GM23338 (cell line): ENCODE data around the gene OPALIN. TPM values are rescaled to one million over a fixed set of nuclear protein-coding genes. Genes with fewer than 3 reads are reported as not detected.

ENCODE experiments used
- ATAC-seq: fragments of 200-7000 bp; cut with Tn5 transposase; 3 replicates; pipeline ENCODE4 v1.9.1; 2020
- DNase-seq: peaks from one replicate; pipeline ENCODE4 v3.0.0-alpha.2; 2015; ENCODE audit warnings: low spot score
- H2AFZ ChIP-seq: fragments of 200-600 bp; sonication (generic); 2 replicates; pipeline ENCODE4 v1.8.0; 2016; ENCODE audit warnings: antibody characterized with exemption, mild to moderate bottlenecking, moderate library complexity
- H3F3A ChIP-seq: fragments of 200-600 bp; sonication (generic); replicated peaks from 2 replicates; pipeline ENCODE4 v1.8.0; 2017; ENCODE audit warnings: antibody characterized with exemption, mixed run types, low read depth
- H3K27ac ChIP-seq: fragments of 200-600 bp; sonication (generic); 2 replicates; pipeline ENCODE4 v1.6.1; 2016; ENCODE audit warnings: low read depth
- H3K27me3 ChIP-seq: fragments of 200-600 bp; sonication (generic); 2 replicates; pipeline ENCODE4 v1.8.0; 2016; ENCODE audit warnings: mild to moderate bottlenecking, mixed run types, moderate library complexity; ENCODE audit not compliant: insufficient read depth
- H3K36me3 ChIP-seq: fragments of 200-600 bp; sonication (generic); 2 replicates; pipeline ENCODE4 v1.8.0; 2016; ENCODE audit warnings: mild to moderate bottlenecking; ENCODE audit not compliant: insufficient read depth
- H3K4me1 ChIP-seq: fragments of 200-600 bp; sonication (generic); 2 replicates; pipeline ENCODE4 v1.8.0; 2016; ENCODE audit warnings: mild to moderate bottlenecking, moderate library complexity; ENCODE audit not compliant: insufficient read depth
- H3K4me2 ChIP-seq: fragments of 200-600 bp; sonication (generic); 2 replicates; pipeline ENCODE4 v1.7.1; 2017; ENCODE audit warnings: mixed run types
- H3K4me3 ChIP-seq: fragments of 200-600 bp; sonication (generic); 2 replicates; pipeline ENCODE4 v1.6.1; 2016; ENCODE audit warnings: mixed run types
- H3K79me2 ChIP-seq: fragments of 200-600 bp; sonication (generic); replicated peaks from 2 replicates; pipeline ENCODE4 v1.8.0; 2017; ENCODE audit warnings: mild to moderate bottlenecking; ENCODE audit not compliant: insufficient read depth
- H3K9me2 ChIP-seq: fragments of 200-600 bp; sonication (generic); 2 replicates; pipeline ENCODE4 v1.8.0; 2017; ENCODE audit not compliant: insufficient read depth
- H4K20me1 ChIP-seq: fragments of 200-600 bp; sonication (generic); replicated peaks from 2 replicates; pipeline ENCODE4 v1.8.0; 2017; ENCODE audit warnings: mild to moderate bottlenecking; ENCODE audit not compliant: insufficient read depth
- H3K27ac Mint-ChIP-seq: 2 replicates; pipeline ENCODE4 v1.8.0; 2020; ENCODE audit warnings: inconsistent platforms, mild to moderate bottlenecking, moderate library complexity, mixed read lengths
- H3K27me3 Mint-ChIP-seq: 3 replicates; pipeline ENCODE4 v1.8.0; 2022; ENCODE audit warnings: low read depth, mild to moderate bottlenecking, moderate library complexity, mixed read lengths, inconsistent platforms; ENCODE audit not compliant: insufficient read depth, poor library complexity
- H3K36me3 Mint-ChIP-seq: 3 replicates; pipeline ENCODE4 v1.8.0; 2021; ENCODE audit warnings: low read depth, mild to moderate bottlenecking, inconsistent platforms, moderate library complexity, mixed read lengths
- H3K4me1 Mint-ChIP-seq: 3 replicates; pipeline ENCODE4 v1.8.0; 2020; ENCODE audit warnings: mild to moderate bottlenecking, inconsistent platforms, mixed read lengths
- H3K4me3 Mint-ChIP-seq: 3 replicates; pipeline ENCODE4 v1.8.0; 2021; ENCODE audit warnings: moderate library complexity, mild to moderate bottlenecking, inconsistent platforms, mixed read lengths
- H3K9me3 Mint-ChIP-seq: 3 replicates; pipeline ENCODE4 v1.8.0; 2020; ENCODE audit warnings: moderate library complexity, mild to moderate bottlenecking, inconsistent platforms, mixed read lengths
- CREB1 ChIP-seq: fragments of 250-450 bp; sonication (Bioruptor Pico); IDR thresholded peaks from 2 replicates; pipeline ENCODE4 v1.5.0; 2020; ENCODE audit warnings: low read depth, mild to moderate bottlenecking, moderate library complexity
- CTCF ChIP-seq, 2 experiments: fragments of 200-600 bp in 1 of 2; sonication (generic) in 1 of 2; conservative IDR thresholded peaks; 2 replicates each; pipeline versions ENCODE4 v1.5.1 to v1.6.1; 2016 to 2017; ENCODE audit warnings: antibody characterized with exemption in 2 of 2, low read depth in 2 of 2, mild to moderate bottlenecking in 2 of 2, moderate library complexity in 1 of 2
- ETS1 ChIP-seq: IDR thresholded peaks from 2 replicates; pipeline ENCODE4 v1.6.1; 2016; ENCODE audit warnings: antibody characterized with exemption
- EZH2 ChIP-seq: fragments of 200-600 bp; sonication (generic); IDR thresholded peaks from one replicate; pipeline ENCODE4 v1.8.0; 2017; ENCODE audit warnings: antibody characterized with exemption, mild to moderate bottlenecking, low read depth; ENCODE audit not compliant: unreplicated experiment
- EZH2phosphoT487 ChIP-seq: fragments of 200-600 bp; sonication (generic); IDR thresholded peaks from one replicate; pipeline ENCODE4 v1.8.1; 2018; ENCODE audit warnings: antibody characterized with exemption; ENCODE audit not compliant: unreplicated experiment
- JUNB ChIP-seq: IDR thresholded peaks from one replicate; pipeline ENCODE4 v1.6.1; 2016; ENCODE audit warnings: antibody characterized with exemption; ENCODE audit not compliant: unreplicated experiment
- NANOG ChIP-seq: IDR thresholded peaks from 2 replicates; pipeline ENCODE4 v1.6.1; 2016; ENCODE audit warnings: antibody characterized with exemption, borderline replicate concordance
- POLR2AphosphoS5 ChIP-seq: IDR thresholded peaks from 2 replicates; pipeline ENCODE4 v1.6.1; 2016; ENCODE audit warnings: antibody characterized with exemption, low read depth
- REST ChIP-seq: IDR thresholded peaks from one replicate; pipeline ENCODE4 v1.6.1; 2018; ENCODE audit warnings: antibody characterized with exemption; ENCODE audit not compliant: unreplicated experiment
- STAT1 ChIP-seq: IDR thresholded peaks from one replicate; pipeline ENCODE4 v1.6.1; 2016; ENCODE audit warnings: antibody characterized with exemption; ENCODE audit not compliant: unreplicated experiment
- ZNF114 ChIP-seq: fragments of 250-450 bp; sonication (Bioruptor Pico); IDR thresholded peaks from 2 replicates; pipeline ENCODE4 v1.5.0; 2020; ENCODE audit warnings: mild to moderate bottlenecking, moderate library complexity
- ZNF331 ChIP-seq: fragments of 250-450 bp; sonication (Bioruptor Pico); IDR thresholded peaks from 2 replicates; pipeline ENCODE4 v1.5.0; 2020; ENCODE audit warnings: low read depth, mild to moderate bottlenecking, moderate library complexity
- ZNF462 ChIP-seq: fragments of 250-450 bp; sonication (Bioruptor Pico); IDR thresholded peaks from 2 replicates; pipeline ENCODE4 v1.5.0; 2020; ENCODE audit warnings: mild to moderate bottlenecking, moderate library complexity
- polyA plus RNA-seq: library from polyadenylated mRNA; unstranded; fragments of >200 nt; fragmentation: Nextera tagmentation; extraction: Ambion mirVana; gene quantifications from 2 replicates; pipeline ENCODE4 v1.2.1, GENCODE V29; 2016
- total RNA-seq: library from RNA; depleted of rRNA; stranded (reverse); fragments of >200 nt; shearing (Covaris generic); gene quantifications from 2 replicates; pipeline ENCODE4 v1.2.3, GENCODE V29; 2014

OPALIN gene
- total and polyA plus RNA-seq, 2 experiments from 2014 or later = not detected

DNA sequence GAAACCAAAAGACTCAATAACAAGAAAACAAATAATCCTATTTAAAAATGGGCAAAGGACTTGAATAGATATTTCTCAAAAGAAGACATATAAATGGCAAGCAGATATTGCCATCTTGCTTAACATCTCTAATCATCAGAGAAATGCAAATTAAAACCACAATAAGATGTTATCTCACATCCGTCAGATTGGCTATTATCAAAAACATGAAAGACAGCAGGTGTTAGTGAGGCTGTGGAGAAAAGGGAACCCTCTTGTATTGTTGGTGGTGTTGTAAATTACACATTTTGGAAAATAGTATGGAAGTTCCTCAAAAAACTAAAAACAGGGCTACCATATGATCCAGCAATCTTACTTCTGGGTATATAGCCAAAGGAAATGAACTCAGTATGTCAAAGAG, 25.7 kb downstream of the OPALIN start:
- no peak for DNase-seq
- Histone ChIP-seq H3K79me2 (no peaks in the 10 kb centered on the region), H3K4me2 (no peak overlapping the region), H3K9me2 (no peaks in the 10 kb centered on the region), H4K20me1 (no peaks in the 10 kb centered on the region), H3F3A (no peaks in the 10 kb centered on the region), H3K27me3 (no peaks in the 10 kb centered on the region), H3K27ac (no peak overlapping the region), H2AFZ (no peak overlapping the region), H3K4me3 (no peak overlapping the region), H3K36me3 (no peaks in the 10 kb centered on the region), H3K4me1 (peaks cover 3% of the 10 kb centered on the region; the same call in 1 of the 2 replicates)
- no peak overlapping the region for H3K4me3 Mint-ChIP-seq
- TF ChIP-seq REST = no peak
- TF ChIP-seq NANOG = no peak
- TF ChIP-seq STAT1 = no peak
- TF ChIP-seq CREB1 = no peak
- no peak for TF ChIP-seq ETS1
- no peak for TF ChIP-seq EZH2
- no peak for TF ChIP-seq JUNB
- TF ChIP-seq EZH2phosphoT487 = no peak
- no peak for TF ChIP-seq CTCF (conservative IDR thresholded peaks at IDR 0.05; ENCODE audit: low read depth in 2 of 2)
- no peak for TF ChIP-seq ZNF331 (CRISPR knock-in tag)
- no peak for TF ChIP-seq ZNF462 (CRISPR knock-in tag)
- no peak for TF ChIP-seq ZNF114 (CRISPR knock-in tag)
- no peak for TF ChIP-seq POLR2AphosphoS5
- peaks cover 2% of the 10 kb centered on the region; the same call in 2 of the 3 replicates for H3K4me1 Mint-ChIP-seq
- H3K36me3 Mint-ChIP-seq = no peaks in the 10 kb centered on the region
- ATAC-seq = no peak
- peaks cover 7% of the 10 kb centered on the region for H3K27me3 Mint-ChIP-seq
- H3K9me3 Mint-ChIP-seq = no peaks in the 10 kb centered on the region
- H3K27ac Mint-ChIP-seq = no peak overlapping the region
